GM10266 (cell line): ENCODE measurements around the gene RBM38.

ENCODE experiments used
- DNase-seq: peaks from one replicate; pipeline ENCODE4 v3.0.0; 2012; ENCODE audit errors: extremely low spot score
- TF ChIP-seq, protein P1 (sequence below): IDR thresholded peaks from 2 replicates; pipeline ENCODE4 v1.5.1; 2012; ENCODE audit warnings: mild to moderate bottlenecking, low read depth; ENCODE audit not compliant: control insufficient read depth, insufficient read depth; ENCODE audit errors: missing control alignments

The RBM38 gene

DNA sequence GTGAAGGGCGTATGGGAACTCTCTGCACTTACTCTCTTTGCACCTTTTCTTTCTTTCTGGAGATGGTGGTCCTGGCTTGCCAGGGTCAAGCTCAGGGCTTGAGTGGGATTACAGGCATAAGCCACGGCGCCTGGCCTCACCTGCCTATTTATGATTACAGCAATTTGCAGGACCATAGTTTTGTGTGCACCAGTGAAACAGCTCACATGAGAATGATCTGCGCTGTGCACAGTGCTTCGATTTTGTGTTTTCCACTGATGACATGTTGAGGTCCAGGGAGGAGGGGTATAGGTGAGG is 40.3 kb downstream of the RBM38 start:
- TF ChIP-seq, protein P1, sequence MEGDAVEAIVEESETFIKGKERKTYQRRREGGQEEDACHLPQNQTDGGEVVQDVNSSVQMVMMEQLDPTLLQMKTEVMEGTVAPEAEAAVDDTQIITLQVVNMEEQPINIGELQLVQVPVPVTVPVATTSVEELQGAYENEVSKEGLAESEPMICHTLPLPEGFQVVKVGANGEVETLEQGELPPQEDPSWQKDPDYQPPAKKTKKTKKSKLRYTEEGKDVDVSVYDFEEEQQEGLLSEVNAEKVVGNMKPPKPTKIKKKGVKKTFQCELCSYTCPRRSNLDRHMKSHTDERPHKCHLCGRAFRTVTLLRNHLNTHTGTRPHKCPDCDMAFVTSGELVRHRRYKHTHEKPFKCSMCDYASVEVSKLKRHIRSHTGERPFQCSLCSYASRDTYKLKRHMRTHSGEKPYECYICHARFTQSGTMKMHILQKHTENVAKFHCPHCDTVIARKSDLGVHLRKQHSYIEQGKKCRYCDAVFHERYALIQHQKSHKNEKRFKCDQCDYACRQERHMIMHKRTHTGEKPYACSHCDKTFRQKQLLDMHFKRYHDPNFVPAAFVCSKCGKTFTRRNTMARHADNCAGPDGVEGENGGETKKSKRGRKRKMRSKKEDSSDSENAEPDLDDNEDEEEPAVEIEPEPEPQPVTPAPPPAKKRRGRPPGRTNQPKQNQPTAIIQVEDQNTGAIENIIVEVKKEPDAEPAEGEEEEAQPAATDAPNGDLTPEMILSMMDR, result no peak
- DNase-seq, result no peak

DNA sequence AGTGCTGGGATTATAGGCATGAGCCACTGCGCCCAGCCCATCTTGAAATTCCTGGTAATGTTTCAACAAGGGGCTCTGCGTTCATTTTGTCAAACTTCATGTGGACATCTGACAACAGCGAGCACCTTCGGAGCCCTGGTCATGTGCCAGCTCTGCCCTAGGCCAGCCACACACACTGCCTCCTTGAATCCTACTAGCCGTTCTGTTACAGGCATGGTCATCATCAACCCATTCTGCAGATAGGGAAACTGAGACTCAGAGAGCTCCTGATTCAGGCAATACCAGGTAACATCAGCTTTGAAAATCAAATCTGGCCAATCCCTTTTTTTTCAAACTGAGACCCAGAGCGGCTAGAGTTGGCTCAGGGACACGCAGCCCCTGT is 41.3 kb downstream of the RBM38 start:
- TF ChIP-seq, protein P1, result no peak
- no peak for DNase-seq

DNA sequence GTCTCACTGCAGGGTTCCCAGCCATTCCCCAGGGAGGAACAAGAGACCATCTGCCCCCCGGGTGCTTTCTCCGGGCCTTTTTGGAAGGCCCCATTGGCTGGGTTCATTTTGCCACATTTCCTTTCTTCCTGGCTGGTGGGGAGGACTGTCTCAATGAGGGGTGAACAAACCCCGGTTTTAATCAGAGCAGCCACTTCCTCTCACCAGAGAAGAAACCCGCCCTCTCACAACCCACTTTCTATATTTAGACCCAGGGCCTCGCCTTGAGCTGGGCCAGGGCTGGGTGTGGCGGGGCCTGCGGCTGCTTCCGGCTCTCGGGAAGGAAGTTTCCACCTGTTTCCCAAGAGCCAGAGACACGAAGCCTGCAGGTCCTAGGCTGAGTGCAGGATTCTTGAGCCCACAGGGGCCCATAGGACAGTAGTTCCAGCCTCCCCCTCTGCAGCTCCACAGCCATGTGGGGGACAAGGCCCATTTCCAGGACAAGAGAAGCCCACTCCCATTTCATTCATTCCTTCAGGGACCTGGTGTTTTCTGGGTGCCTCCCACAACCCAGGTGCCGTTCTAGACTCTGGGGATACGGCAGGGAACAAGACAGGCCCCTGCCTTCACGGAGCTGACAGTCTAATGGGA is 41.8 kb downstream of the RBM38 start:
- TF ChIP-seq, protein P1, result no peak
- peak; percentile 94 for DNase-seq

DNA sequence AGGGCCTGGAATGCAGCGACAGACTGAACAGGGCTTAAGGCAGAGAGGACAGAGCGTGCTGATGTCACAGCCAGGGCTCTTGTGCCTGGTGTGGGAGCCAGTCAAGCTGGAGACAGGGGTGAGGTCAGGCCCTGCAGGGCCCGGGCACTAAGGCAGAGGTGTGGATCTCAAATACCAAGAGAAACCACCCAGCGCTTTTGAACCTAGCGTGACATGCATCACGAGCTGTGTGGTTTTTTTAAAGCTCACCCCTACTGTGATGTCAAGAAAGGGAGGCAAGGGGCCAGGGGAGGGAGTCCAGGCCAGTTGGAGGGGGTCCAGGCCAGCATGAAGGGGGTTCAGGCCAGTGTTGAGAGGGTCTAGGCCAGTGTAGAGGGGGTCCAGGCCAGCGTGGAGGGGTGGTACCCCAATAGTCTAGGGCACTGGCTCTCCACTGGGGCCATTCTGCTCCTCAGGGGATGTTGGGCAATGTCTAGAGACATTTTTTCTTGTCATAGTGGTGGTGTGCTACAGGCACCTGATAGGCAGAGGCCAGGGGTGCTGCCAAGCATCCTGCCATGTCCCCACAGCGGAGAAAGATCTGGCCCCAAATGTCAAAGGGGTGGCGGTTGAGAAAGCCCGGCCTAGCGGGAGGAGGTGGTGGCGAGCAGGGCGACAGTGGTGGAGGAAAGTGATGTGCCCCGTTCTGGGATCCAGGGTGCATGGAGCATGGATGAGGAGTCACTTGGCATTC is 42.6 kb downstream of the RBM38 start:
- TF ChIP-seq, protein P1, result no peak
- no peak for DNase-seq

DNA sequence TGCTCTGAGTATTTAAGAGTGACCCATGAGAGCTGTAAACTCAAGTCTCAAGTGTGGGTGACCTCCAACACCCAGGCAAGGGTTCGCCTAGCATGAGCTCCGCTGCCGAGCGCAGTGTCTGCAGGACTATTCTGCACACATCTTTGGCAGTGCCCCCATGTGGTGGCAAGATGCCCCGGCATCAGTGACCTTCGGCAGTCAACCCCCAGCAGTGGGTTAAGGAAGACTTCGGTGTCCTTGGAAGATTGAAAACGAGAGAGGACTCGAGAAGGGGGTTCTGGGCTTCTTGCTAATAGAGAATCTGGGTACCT is 43.1 kb downstream of the RBM38 start:
- no peak for DNase-seq
- TF ChIP-seq, protein P1, result peak; percentile 27

DNA sequence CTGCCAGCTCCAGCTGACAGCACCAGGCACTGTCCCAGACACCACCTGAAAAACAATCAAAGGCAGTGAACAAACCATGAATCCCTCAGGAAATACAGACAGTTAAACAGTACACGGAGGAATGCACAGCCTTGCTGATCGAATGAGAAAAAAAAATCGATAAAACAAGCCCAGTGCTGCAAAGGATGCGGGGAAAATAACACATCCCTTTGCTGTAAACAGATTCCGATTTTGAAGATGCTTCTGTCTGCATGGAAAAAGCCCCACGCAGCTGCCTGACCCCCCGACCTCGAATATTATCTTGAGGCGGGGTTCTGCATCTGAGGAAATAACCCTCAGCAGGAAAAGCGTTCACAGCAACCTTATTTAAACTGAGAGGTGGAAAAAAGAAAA is 43.9 kb downstream of the RBM38 start:
- TF ChIP-seq, protein P1, result no peak
- DNase-seq, result no peak

DNA sequence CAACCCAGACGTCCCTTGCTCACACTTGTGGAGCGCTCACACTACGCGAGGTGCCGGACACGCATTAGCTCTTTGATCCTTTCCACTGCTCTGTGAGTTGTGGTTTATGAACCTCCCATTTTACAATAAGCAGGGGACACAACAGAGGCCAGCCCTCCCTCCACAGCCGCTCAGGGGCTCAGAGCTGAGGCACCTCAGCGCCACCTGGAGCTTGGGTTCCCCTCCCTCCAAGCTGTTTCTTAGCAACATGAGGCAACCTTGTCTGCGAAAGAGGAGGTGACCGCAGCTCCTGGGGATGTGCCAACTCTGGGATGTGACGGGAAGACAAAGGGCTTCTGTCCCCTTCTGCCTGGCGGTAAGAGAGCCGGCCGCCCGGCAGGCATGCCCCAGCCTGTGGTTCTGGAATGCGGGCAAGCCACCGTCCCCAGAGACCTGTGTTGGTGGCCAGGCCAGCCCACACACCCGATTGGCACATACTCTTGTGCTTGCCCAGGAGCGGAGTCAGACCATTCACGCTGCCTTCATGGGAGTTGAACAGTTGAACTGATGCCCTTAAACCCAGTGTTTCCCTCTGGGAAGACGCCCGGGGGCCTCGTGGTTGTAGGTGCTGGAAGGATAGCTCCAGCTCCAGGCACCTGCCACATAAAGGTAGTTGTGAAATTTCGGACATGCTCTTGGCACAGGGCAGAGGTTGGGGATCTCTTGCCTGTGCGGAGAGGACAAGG is 44.5 kb downstream of the RBM38 start:
- DNase-seq, result no peak
- TF ChIP-seq, protein P1, result no peak
